A673 (cell line): ENCODE results near the gene NEDD4L. TPM values are rescaled to one million over a fixed set of nuclear protein-coding genes. Genes with fewer than 3 reads are reported as not detected.

ENCODE experiments used
- BruUV-seq: library from RNA; stranded (reverse); fragments of 400-500 nt; replicated peaks from 2 replicates; lab custom pipeline; 2021; lab: Mats Ljungman, UMichigan
- CTCF ChIA-PET: fragments of 300-600 bp; sonication (Branson Sonifier 250); formaldehyde crosslinking; loops from one replicate; lab custom pipeline; 2022; ENCODE audit warnings: antibody characterized with exemption; lab: Charles Lee
- POLR2A ChIA-PET: fragments of 300-600 bp; sonication (Branson Sonifier 250); formaldehyde crosslinking; loops from one replicate; lab custom pipeline; 2022; ENCODE audit warnings: antibody characterized with exemption; ENCODE audit not compliant: low non-redundant PET; lab: Charles Lee
- DNase-seq: peaks from one replicate; pipeline ENCODE4 v3.0.0-alpha.2; 2015; ENCODE audit warnings: low spot score
- H3K27ac ChIP-seq: fragments of 200-600 bp; sonication (generic); 2 replicates; pipeline ENCODE4 v1.5.1; 2016; ENCODE audit warnings: mixed run types, low read depth, mild to moderate bottlenecking, mixed read lengths, antibody characterized with exemption, low read length; ENCODE audit not compliant: poor library complexity, severe bottlenecking
- H3K27me3 ChIP-seq: fragments of 200-600 bp; sonication (generic); replicated peaks from 2 replicates; pipeline ENCODE4 v1.6.1; 2017; ENCODE audit warnings: mixed run types, low read depth, mild to moderate bottlenecking, mixed read lengths, antibody characterized with exemption, low read length; ENCODE audit not compliant: insufficient read depth, poor library complexity
- H3K36me3 ChIP-seq: fragments of 200-600 bp; sonication (generic); 2 replicates; pipeline ENCODE4 v1.6.1; 2016; ENCODE audit warnings: mixed run types, mild to moderate bottlenecking, mixed read lengths, antibody characterized with exemption, low read length; ENCODE audit not compliant: insufficient read depth, poor library complexity, severe bottlenecking
- H3K4me1 ChIP-seq: fragments of 200-600 bp; sonication (generic); 2 replicates; pipeline ENCODE4 v1.6.1; 2017; ENCODE audit warnings: mixed run types, mild to moderate bottlenecking, mixed read lengths, antibody characterized with exemption, low read length; ENCODE audit not compliant: insufficient read depth, poor library complexity, severe bottlenecking
- H3K4me3 ChIP-seq: fragments of 200-600 bp; sonication (generic); 2 replicates; pipeline ENCODE4 v1.5.1; 2016; ENCODE audit warnings: low read depth, mixed run types, mild to moderate bottlenecking, mixed read lengths, low read length; ENCODE audit not compliant: poor library complexity, severe bottlenecking
- H3K9me3 ChIP-seq: fragments of 200-600 bp; sonication (generic); 2 replicates; pipeline ENCODE4 v1.6.1; 2016; ENCODE audit warnings: mixed run types, low read depth, mild to moderate bottlenecking, mixed read lengths, antibody characterized with exemption, low read length; ENCODE audit not compliant: poor library complexity, severe bottlenecking
- CTCF ChIP-seq: fragments of 300-800, 200-600 bp; sonication (generic); conservative IDR thresholded peaks from 2 replicates; pipeline ENCODE4 v1.5.1; 2017; ENCODE audit warnings: low read depth, mild to moderate bottlenecking, antibody characterized with exemption, low read length, moderate library complexity, mixed read lengths
- EZH2 ChIP-seq: fragments of 200-600 bp; sonication (generic); IDR thresholded peaks from 2 replicates; pipeline ENCODE4 v1.6.1; 2017; ENCODE audit warnings: borderline replicate concordance, low read depth, mild to moderate bottlenecking, mixed read lengths, antibody characterized with exemption, low read length; ENCODE audit not compliant: poor library complexity, severe bottlenecking
- intact Hi-C: fragments of 100-400 bp; cut with micrococcal nuclease; formaldehyde crosslinking; loops from one replicate; pipeline ENCODE4 v1.10.0; 2022; ENCODE audit not compliant: unreplicated experiment
- total RNA-seq: library from RNA; stranded (reverse); gene quantifications from 2 replicates; pipeline ENCODE4 v1.2.3, GENCODE V29; 2021

Gene NEDD4L
- total RNA-seq, 1 experiment from 2014 or later: 15.3 TPM

- no TSS peak for BruUV-seq
Measured at GRCh38 chr18:58225101-58225500, 181.1 kb downstream of the NEDD4L start.

GRCh38 chr18:58226429-58226828 lies 182.4 kb downstream of the NEDD4L start:
- BruUV-seq: no TSS peak
- no peak for DNase-seq
- no peaks in the 10 kb centered on the region for H3K4me1 ChIP-seq
- intact Hi-C loops: no loop called here
- no peaks in the 10 kb centered on the region for H3K9me3 ChIP-seq
- no peak overlapping the region for H3K4me3 ChIP-seq
- no peak overlapping the region for H3K27ac ChIP-seq
- no peaks in the 10 kb centered on the region for H3K27me3 ChIP-seq
- TF ChIP-seq EZH2 (no peak), CTCF (no peak)
- ChIA-PET CTCF (no interaction called here), POLR2A (no interaction called here)
- no peaks in the 10 kb centered on the region for H3K36me3 ChIP-seq

More at GRCh38 chr18:58225101-58225500, 181.1 kb downstream of the NEDD4L start:
- Histone ChIP-seq H3K4me1 (no peaks in the 10 kb centered on the region), H3K4me3 (no peak overlapping the region), H3K27me3 (no peaks in the 10 kb centered on the region), H3K9me3 (no peaks in the 10 kb centered on the region), H3K36me3 (no peaks in the 10 kb centered on the region), H3K27ac (no peak overlapping the region)
- CTCF ChIA-PET: no interaction called here
- intact Hi-C loops: no loop called here
- POLR2A ChIA-PET: no interaction called here
- no peak for TF ChIP-seq CTCF
- no peak for TF ChIP-seq EZH2
- DNase-seq: no peak

- no TSS peak for BruUV-seq
- no peaks in the 10 kb centered on the region for H3K27me3 ChIP-seq
- no peak overlapping the region for H3K4me3 ChIP-seq
- ChIA-PET CTCF (no interaction called here), POLR2A (interaction anchor here (0.6 kb wide), 1 partner anchor 46 kb away, joined by 3 read pairs; no protein-coding TSS in a partner anchor)
- DNase-seq: no peak
- no peaks in the 10 kb centered on the region for H3K4me1 ChIP-seq
- intact Hi-C loops: no loop called here
- H3K36me3 ChIP-seq: no peaks in the 10 kb centered on the region
- TF ChIP-seq EZH2 (no peak), CTCF (no peak)
- no peaks in the 10 kb centered on the region for H3K9me3 ChIP-seq
- no peak overlapping the region for H3K27ac ChIP-seq
Measured at GRCh38 chr18:58227361-58227930, 183.4 kb downstream of the NEDD4L start.
